ENCODE data around the gene EFHD1. TPM values are rescaled to one million over a fixed set of nuclear protein-coding genes. Genes with fewer than 3 reads are reported as not detected.

The EFHD1 gene
- total and polyA plus RNA-seq, 9 of the 15 experiments (the other 6 are each of a cell fraction or from before 2014, with no cell fraction given): 0.66 to 9.1 (median 2.0) TPM

DNA sequence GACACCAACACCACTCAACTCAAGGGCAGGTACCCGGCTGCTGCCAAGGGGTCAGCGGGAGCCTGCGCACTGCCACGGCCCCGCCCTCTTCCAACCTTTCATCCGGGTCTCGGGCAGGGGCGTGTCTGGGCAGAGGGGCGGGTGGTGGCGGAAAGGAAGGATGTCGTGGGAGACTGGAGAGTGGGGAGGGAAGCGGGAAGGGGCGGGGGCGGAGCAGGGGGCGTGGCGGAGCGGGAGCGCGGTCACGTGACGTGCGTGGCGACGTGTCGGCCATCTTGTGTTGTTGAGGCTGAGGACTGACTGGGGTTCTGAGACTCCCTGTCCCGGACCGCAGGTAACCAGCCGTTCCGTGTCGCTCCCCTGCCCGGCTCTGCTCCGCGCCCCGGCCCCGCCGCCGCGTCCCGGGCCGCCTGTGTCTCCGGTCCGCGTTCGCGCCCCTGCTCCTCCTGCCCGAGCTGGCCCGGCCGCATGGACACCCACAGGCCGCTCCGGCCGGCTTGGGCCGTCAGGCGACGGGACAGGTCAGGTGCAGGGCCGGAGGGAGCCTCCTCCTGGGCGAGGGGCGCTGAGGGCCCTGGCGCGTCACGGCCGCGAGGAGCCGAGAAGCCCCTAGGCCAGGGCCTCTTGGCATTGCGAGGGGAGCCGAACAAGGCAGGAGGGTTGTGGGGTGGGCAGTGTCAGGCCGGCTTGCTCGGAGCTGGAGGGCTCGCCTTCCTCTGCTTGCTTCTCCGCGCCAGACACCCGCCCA is 63.8 kb downstream of the EFHD1 start, which contains the start of gene GIGYF2 (continued):
- TF ChIP-seq, protein P1, sequence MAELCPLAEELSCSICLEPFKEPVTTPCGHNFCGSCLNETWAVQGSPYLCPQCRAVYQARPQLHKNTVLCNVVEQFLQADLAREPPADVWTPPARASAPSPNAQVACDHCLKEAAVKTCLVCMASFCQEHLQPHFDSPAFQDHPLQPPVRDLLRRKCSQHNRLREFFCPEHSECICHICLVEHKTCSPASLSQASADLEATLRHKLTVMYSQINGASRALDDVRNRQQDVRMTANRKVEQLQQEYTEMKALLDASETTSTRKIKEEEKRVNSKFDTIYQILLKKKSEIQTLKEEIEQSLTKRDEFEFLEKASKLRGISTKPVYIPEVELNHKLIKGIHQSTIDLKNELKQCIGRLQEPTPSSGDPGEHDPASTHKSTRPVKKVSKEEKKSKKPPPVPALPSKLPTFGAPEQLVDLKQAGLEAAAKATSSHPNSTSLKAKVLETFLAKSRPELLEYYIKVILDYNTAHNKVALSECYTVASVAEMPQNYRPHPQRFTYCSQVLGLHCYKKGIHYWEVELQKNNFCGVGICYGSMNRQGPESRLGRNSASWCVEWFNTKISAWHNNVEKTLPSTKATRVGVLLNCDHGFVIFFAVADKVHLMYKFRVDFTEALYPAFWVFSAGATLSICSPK (IDR thresholded peaks at IDR 0.05; ENCODE audit: borderline replicate concordance): no peak
- TF ChIP-seq FOXM1 (IDR thresholded peaks at IDR 0.05; ENCODE audit: low read depth) (no peak), FOXM1 (CRISPR knock-in tag; IDR thresholded peaks at IDR 0.05; ENCODE audit: low read depth) (no peak), CTBP1 (IDR thresholded peaks at IDR 0.05; ENCODE audit: borderline replicate concordance) (no peak), ZNF175 (CRISPR knock-in tag; IDR thresholded peaks at IDR 0.05; ENCODE audit: low read depth) (no peak), MYBL2 (IDR thresholded peaks at IDR 0.05; ENCODE audit: low read depth) (no peak), MYBL2 (CRISPR knock-in tag; IDR thresholded peaks at IDR 0.05; ENCODE audit: borderline replicate concordance) (no peak), ASH1L (IDR thresholded peaks at IDR 0.05; ENCODE audit: borderline replicate concordance, low read depth, partially characterized antibody) (no peak), ZZZ3 (IDR thresholded peaks at IDR 0.05) (no peak), TFAM (CRISPR knock-in tag; conservative IDR thresholded peaks at IDR 0.05) (no peak), EP400 (IDR thresholded peaks at IDR 0.05) (peak; percentile 65; the same call in 1 of the 2 replicates), ZNF444 (CRISPR knock-in tag; IDR thresholded peaks at IDR 0.05) (no peak), BMI1 (IDR thresholded peaks at IDR 0.05; ENCODE audit: low read length) (no peak)
- TF ChIP-seq, protein P2, sequence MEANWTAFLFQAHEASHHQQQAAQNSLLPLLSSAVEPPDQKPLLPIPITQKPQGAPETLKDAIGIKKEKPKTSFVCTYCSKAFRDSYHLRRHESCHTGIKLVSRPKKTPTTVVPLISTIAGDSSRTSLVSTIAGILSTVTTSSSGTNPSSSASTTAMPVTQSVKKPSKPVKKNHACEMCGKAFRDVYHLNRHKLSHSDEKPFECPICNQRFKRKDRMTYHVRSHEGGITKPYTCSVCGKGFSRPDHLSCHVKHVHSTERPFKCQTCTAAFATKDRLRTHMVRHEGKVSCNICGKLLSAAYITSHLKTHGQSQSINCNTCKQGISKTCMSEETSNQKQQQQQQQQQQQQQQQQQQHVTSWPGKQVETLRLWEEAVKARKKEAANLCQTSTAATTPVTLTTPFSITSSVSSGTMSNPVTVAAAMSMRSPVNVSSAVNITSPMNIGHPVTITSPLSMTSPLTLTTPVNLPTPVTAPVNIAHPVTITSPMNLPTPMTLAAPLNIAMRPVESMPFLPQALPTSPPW (CRISPR knock-in tag; IDR thresholded peaks at IDR 0.05): peak; percentile 87
- TF ChIP-seq, protein P3, sequence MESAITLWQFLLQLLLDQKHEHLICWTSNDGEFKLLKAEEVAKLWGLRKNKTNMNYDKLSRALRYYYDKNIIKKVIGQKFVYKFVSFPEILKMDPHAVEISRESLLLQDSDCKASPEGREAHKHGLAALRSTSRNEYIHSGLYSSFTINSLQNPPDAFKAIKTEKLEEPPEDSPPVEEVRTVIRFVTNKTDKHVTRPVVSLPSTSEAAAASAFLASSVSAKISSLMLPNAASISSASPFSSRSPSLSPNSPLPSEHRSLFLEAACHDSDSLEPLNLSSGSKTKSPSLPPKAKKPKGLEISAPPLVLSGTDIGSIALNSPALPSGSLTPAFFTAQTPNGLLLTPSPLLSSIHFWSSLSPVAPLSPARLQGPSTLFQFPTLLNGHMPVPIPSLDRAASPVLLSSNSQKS (CRISPR knock-in tag; IDR thresholded peaks at IDR 0.05): no peak
- TF ChIP-seq, protein P4, sequence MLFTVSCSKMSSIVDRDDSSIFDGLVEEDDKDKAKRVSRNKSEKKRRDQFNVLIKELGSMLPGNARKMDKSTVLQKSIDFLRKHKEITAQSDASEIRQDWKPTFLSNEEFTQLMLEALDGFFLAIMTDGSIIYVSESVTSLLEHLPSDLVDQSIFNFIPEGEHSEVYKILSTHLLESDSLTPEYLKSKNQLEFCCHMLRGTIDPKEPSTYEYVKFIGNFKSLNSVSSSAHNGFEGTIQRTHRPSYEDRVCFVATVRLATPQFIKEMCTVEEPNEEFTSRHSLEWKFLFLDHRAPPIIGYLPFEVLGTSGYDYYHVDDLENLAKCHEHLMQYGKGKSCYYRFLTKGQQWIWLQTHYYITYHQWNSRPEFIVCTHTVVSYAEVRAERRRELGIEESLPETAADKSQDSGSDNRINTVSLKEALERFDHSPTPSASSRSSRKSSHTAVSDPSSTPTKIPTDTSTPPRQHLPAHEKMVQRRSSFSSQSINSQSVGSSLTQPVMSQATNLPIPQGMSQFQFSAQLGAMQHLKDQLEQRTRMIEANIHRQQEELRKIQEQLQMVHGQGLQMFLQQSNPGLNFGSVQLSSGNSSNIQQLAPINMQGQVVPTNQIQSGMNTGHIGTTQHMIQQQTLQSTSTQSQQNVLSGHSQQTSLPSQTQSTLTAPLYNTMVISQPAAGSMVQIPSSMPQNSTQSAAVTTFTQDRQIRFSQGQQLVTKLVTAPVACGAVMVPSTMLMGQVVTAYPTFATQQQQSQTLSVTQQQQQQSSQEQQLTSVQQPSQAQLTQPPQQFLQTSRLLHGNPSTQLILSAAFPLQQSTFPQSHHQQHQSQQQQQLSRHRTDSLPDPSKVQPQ (CRISPR knock-in tag; IDR thresholded peaks at IDR 0.05; ENCODE audit: borderline replicate concordance): no peak
- TF ChIP-seq, protein P5, sequence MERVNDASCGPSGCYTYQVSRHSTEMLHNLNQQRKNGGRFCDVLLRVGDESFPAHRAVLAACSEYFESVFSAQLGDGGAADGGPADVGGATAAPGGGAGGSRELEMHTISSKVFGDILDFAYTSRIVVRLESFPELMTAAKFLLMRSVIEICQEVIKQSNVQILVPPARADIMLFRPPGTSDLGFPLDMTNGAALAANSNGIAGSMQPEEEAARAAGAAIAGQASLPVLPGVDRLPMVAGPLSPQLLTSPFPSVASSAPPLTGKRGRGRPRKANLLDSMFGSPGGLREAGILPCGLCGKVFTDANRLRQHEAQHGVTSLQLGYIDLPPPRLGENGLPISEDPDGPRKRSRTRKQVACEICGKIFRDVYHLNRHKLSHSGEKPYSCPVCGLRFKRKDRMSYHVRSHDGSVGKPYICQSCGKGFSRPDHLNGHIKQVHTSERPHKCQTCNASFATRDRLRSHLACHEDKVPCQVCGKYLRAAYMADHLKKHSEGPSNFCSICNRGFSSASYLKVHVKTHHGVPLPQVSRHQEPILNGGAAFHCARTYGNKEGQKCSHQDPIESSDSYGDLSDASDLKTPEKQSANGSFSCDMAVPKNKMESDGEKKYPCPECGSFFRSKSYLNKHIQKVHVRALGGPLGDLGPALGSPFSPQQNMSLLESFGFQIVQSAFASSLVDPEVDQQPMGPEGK (CRISPR knock-in tag; IDR thresholded peaks at IDR 0.05; ENCODE audit: borderline replicate concordance): no peak

Data from K562 (cell line).